Peyer's patch (tissue), 4 donors: ENCODE measurements around the gene SNN. TPM values are rescaled to one million over a fixed set of nuclear protein-coding genes. Genes with fewer than 3 reads are reported as not detected.

Experiments
- DNase-seq, 3 donors: peaks; one replicate each; pipeline ENCODE4 v3.0.0-alpha.2; 2017 to 2019
- H3K27ac ChIP-seq, 4 donors: fragments of 200-600 bp; sonication (generic); one replicate each; pipeline ENCODE4 v1.5.1; 2016 to 2019
- H3K27me3 ChIP-seq, 2 donors: fragments of 200-600 bp; sonication (generic); one replicate each; pipeline ENCODE4 v1.5.1; 2019
- H3K36me3 ChIP-seq, 3 donors: fragments of 200-600 bp; sonication (generic); one replicate each; pipeline ENCODE4 v1.5.1; 2016 to 2019
- H3K4me1 ChIP-seq, 4 donors: fragments of 200-600 bp; sonication (generic); one replicate each; pipeline ENCODE4 v1.5.1; 2016 to 2019
- H3K4me3 ChIP-seq, 4 donors: fragments of 200-600 bp; sonication (generic); 1 replicate in 3 of 4; 2 replicates in 1 of 4; pipeline ENCODE4 v1.5.1; 2016 to 2019; ENCODE audit warnings: mild to moderate bottlenecking in 1 of 4
- H3K9me3 ChIP-seq, 4 donors: fragments of 200-600 bp; sonication (generic); one replicate each; pipeline ENCODE4 v1.5.1; 2016 to 2019; ENCODE audit warnings: mild to moderate bottlenecking in 1 of 4
- POLR2A ChIP-seq, 2 donors: fragments of 450-650 bp; IDR thresholded peaks; one replicate each; pipeline ENCODE4 v1.5.1; 2017; ENCODE audit warnings: antibody characterized with exemption in 2 of 2, mild to moderate bottlenecking in 2 of 2, moderate library complexity in 2 of 2
- total RNA-seq, 4 donors: library from RNA; depleted of rRNA; stranded (reverse); fragments of >200 nt; gene quantifications; one replicate each; pipeline ENCODE4 v1.1.0, GENCODE V29; 2016
- TF ChIP-seq, protein P1 (sequence below), 6 experiments: fragments of 450-650 bp in 4 of 6; fragments of 200-600 bp in 2 of 6; sonication (generic) in 1 of 6; IDR thresholded peaks; one replicate each; pipeline ENCODE4 v1.5.1; 2017 to 2019; ENCODE audit warnings: antibody characterized with exemption in 6 of 6, mild to moderate bottlenecking in 3 of 6, moderate library complexity in 1 of 6

SNN gene
- total RNA-seq, 4 donors from 2014 or later: 4.2 to 5.0 (median 4.5) TPM

- DNase-seq: no peak
- H3K27me3 ChIP-seq: no peaks in the 10 kb centered on the region
- no peak overlapping the region for H3K4me3 ChIP-seq
- peaks cover 0 to 71% (median 0%) of the 10 kb centered on the region in 3 donors for H3K36me3 ChIP-seq
- H3K4me1 ChIP-seq: peaks cover 0 to 7% (median 0%) of the 10 kb centered on the region in 4 donors
- no peak overlapping the region for H3K27ac ChIP-seq
- no peaks in the 10 kb centered on the region for H3K9me3 ChIP-seq
- TF ChIP-seq, protein P1, sequence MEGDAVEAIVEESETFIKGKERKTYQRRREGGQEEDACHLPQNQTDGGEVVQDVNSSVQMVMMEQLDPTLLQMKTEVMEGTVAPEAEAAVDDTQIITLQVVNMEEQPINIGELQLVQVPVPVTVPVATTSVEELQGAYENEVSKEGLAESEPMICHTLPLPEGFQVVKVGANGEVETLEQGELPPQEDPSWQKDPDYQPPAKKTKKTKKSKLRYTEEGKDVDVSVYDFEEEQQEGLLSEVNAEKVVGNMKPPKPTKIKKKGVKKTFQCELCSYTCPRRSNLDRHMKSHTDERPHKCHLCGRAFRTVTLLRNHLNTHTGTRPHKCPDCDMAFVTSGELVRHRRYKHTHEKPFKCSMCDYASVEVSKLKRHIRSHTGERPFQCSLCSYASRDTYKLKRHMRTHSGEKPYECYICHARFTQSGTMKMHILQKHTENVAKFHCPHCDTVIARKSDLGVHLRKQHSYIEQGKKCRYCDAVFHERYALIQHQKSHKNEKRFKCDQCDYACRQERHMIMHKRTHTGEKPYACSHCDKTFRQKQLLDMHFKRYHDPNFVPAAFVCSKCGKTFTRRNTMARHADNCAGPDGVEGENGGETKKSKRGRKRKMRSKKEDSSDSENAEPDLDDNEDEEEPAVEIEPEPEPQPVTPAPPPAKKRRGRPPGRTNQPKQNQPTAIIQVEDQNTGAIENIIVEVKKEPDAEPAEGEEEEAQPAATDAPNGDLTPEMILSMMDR (IDR thresholded peaks at IDR 0.05): no peak
- TF ChIP-seq POLR2A (IDR thresholded peaks at IDR 0.05): no peak
These were observed 59.7 kb downstream of the SNN start for GRCh38 chr16:11727796-11728543.

Other genes with a start within 250 kb of the SNN start
- gene LITAF, start 81.5 kb upstream of the SNN start, total RNA-seq: 10 to 100 TPM; 20.1 to 56.9 (median 32.3) TPM
- gene TXNDC11, start 74.4 kb downstream of the SNN start, total RNA-seq: 10 to 100 TPM; 69.3 to 89.4 (median 76.9) TPM
- 100 to 1,000 TPM in 1 of 4 donors, 10 to 100 TPM in 3; 54.9 to 122 (median 72.5) TPM for gene ZC3H7A, start 128.8 kb downstream of the SNN start, total RNA-seq
- 10 to 100 TPM; 45.2 to 83.2 (median 54.3) TPM for gene RSL1D1, start 183.1 kb downstream of the SNN start, total RNA-seq
- gene GSPT1, start 247.5 kb downstream of the SNN start, total RNA-seq: 10 to 100 TPM; 29.1 to 60.2 (median 36.0) TPM